Measurements from ENCODE around the gene SYTL5. TPM values are rescaled to one million over a fixed set of nuclear protein-coding genes. Genes with fewer than 3 reads are reported as not detected.

Gene SYTL5
- total RNA-seq, 1 experiment from 2014 or later: not detected

DNA sequence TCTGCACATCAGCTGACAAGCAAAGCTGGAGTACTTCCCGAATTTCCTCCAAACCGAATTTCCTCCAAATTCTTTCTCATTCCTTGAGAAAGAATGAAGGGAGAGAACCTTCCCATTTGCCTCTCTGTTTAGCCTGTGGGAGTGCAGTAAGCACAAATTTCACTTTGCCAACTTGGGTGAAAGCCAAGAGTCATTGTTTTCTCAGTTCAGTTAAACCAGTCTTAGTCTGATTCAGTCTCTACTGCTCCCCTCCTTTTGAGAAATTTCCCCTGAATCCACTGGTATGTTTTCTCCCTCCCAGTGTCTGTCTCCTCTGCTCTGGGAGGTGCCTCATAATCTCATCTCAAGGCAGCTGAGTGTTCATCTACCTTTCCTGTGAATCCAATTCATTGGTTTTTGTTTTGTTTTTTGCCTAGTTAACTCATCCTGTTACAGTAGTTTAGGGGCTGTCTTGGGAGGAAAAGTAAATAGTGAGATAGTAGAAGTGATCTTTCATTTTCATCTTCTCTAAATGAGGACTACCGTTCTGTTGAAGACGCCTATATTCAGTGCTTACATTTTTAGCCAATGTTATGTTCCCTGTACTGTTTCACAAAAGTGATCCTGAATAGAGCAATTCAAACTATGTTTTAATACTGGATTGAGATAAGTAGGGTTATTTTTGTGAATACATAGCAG lies 49.0 kb downstream of the SYTL5 start:
- no peak overlapping the region for H3K4me3 Mint-ChIP-seq (ENCODE audit: unreplicated experiment)
- ChIA-PET POLR2A (no interaction called here), CTCF (interaction anchor here (1.4 kb wide), 1 partner anchor 112 kb away, joined by 4 read pairs; no protein-coding TSS in a partner anchor)
- H3K27me3 Mint-ChIP-seq (ENCODE audit: insufficient read depth, unreplicated experiment): peaks cover 77% of the 10 kb centered on the region
- H3K36me3 Mint-ChIP-seq (ENCODE audit: insufficient read depth, unreplicated experiment): no peaks in the 10 kb centered on the region
- TF ChIP-seq, protein P1, sequence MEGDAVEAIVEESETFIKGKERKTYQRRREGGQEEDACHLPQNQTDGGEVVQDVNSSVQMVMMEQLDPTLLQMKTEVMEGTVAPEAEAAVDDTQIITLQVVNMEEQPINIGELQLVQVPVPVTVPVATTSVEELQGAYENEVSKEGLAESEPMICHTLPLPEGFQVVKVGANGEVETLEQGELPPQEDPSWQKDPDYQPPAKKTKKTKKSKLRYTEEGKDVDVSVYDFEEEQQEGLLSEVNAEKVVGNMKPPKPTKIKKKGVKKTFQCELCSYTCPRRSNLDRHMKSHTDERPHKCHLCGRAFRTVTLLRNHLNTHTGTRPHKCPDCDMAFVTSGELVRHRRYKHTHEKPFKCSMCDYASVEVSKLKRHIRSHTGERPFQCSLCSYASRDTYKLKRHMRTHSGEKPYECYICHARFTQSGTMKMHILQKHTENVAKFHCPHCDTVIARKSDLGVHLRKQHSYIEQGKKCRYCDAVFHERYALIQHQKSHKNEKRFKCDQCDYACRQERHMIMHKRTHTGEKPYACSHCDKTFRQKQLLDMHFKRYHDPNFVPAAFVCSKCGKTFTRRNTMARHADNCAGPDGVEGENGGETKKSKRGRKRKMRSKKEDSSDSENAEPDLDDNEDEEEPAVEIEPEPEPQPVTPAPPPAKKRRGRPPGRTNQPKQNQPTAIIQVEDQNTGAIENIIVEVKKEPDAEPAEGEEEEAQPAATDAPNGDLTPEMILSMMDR (IDR thresholded peaks at IDR 0.05; ENCODE audit: unreplicated experiment): no peak
- peaks cover 5% of the 10 kb centered on the region for H3K9me3 Mint-ChIP-seq (ENCODE audit: unreplicated experiment)
- H3K27ac Mint-ChIP-seq (ENCODE audit: low read depth, unreplicated experiment): peak overlapping the region; percentile 68
- peaks cover 6% of the 10 kb centered on the region for H3K4me1 Mint-ChIP-seq (ENCODE audit: insufficient read depth, unreplicated experiment)
- no TSS peak for BruUV-seq (replicated peaks)
- intact Hi-C loops (cut with micrococcal nuclease): no loop called here
- peak; percentile 64 for DNase-seq (ENCODE audit: unreplicated experiment)

- CTCF ChIA-PET: no interaction called here
Observed at GRCh38 chrX:38060331-38060878, 54.1 kb downstream of the SYTL5 start.

DNA sequence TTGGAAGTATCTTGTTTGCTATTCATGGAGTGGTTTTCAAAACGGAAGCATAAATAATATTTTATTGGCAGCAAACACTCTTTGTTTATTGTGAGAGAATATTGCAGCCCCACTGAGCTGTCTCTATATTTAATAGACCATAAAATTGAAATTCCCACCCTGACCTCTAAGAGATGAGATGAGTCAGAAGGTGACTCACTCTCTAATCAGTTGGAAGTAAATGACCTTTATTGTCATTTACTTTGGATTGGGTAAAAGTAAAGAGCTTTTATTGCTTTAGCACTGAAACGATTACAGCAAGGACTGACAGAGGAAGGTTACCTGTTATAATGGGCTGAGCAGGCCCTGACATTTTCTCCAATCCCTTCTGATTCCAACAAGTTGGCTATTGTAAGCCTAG lies 55.0 kb downstream of the SYTL5 start:
- peaks cover 2% of the 10 kb centered on the region for H3K9me3 Mint-ChIP-seq (ENCODE audit: unreplicated experiment)

More at GRCh38 chrX:38060331-38060878, 54.1 kb downstream of the SYTL5 start:
- H3K4me1 Mint-ChIP-seq (ENCODE audit: insufficient read depth, unreplicated experiment): no peaks in the 10 kb centered on the region
- no peaks in the 10 kb centered on the region for H3K9me3 Mint-ChIP-seq (ENCODE audit: unreplicated experiment)
- intact Hi-C loops (cut with micrococcal nuclease): no loop called here
- no TSS peak for BruUV-seq (replicated peaks)
- TF ChIP-seq, protein P1 (IDR thresholded peaks at IDR 0.05; ENCODE audit: unreplicated experiment): no peak
- no peaks in the 10 kb centered on the region for H3K36me3 Mint-ChIP-seq (ENCODE audit: insufficient read depth, unreplicated experiment)
- no peak overlapping the region for H3K4me3 Mint-ChIP-seq (ENCODE audit: unreplicated experiment)
- DNase-seq (ENCODE audit: unreplicated experiment): no peak
- POLR2A ChIA-PET: no interaction called here
- H3K27ac Mint-ChIP-seq (ENCODE audit: low read depth, unreplicated experiment): no peak overlapping the region
- peaks cover 55% of the 10 kb centered on the region for H3K27me3 Mint-ChIP-seq (ENCODE audit: insufficient read depth, unreplicated experiment)

GRCh38 chrX:38066934-38067333 lies 60.6 kb downstream of the SYTL5 start:
- H3K27me3 Mint-ChIP-seq (ENCODE audit: insufficient read depth, unreplicated experiment): peaks cover 36% of the 10 kb centered on the region
- no peak for DNase-seq (ENCODE audit: unreplicated experiment)
- POLR2A ChIA-PET: no interaction called here
- H3K4me3 Mint-ChIP-seq (ENCODE audit: unreplicated experiment): no peak overlapping the region
- CTCF ChIA-PET: no interaction called here
- H3K9me3 Mint-ChIP-seq (ENCODE audit: unreplicated experiment): peaks cover 9% of the 10 kb centered on the region
- H3K36me3 Mint-ChIP-seq (ENCODE audit: insufficient read depth, unreplicated experiment): no peaks in the 10 kb centered on the region
- no TSS peak for BruUV-seq (replicated peaks)
- intact Hi-C loops (cut with micrococcal nuclease): no loop called here
- no peak overlapping the region for H3K27ac Mint-ChIP-seq (ENCODE audit: low read depth, unreplicated experiment)
- H3K4me1 Mint-ChIP-seq (ENCODE audit: insufficient read depth, unreplicated experiment): no peaks in the 10 kb centered on the region
- TF ChIP-seq, protein P1 (IDR thresholded peaks at IDR 0.05; ENCODE audit: unreplicated experiment): no peak

More for the DNA sequence above, 55.0 kb downstream of the SYTL5 start:
- peak; percentile 35 for DNase-seq (ENCODE audit: unreplicated experiment)
- Mint-ChIP-seq H3K4me1 (ENCODE audit: insufficient read depth, unreplicated experiment) (no peaks in the 10 kb centered on the region), H3K36me3 (ENCODE audit: insufficient read depth, unreplicated experiment) (no peaks in the 10 kb centered on the region), H3K4me3 (ENCODE audit: unreplicated experiment) (no peak overlapping the region), H3K27ac (ENCODE audit: low read depth, unreplicated experiment) (no peak overlapping the region), H3K27me3 (ENCODE audit: insufficient read depth, unreplicated experiment) (peaks cover 49% of the 10 kb centered on the region)
- intact Hi-C loops (cut with micrococcal nuclease): no loop called here
- POLR2A ChIA-PET: no interaction called here
- CTCF ChIA-PET: no interaction called here
- BruUV-seq (replicated peaks): no TSS peak
- TF ChIP-seq, protein P1 (IDR thresholded peaks at IDR 0.05; ENCODE audit: unreplicated experiment): no peak
